ENCODE results near the gene ERI3.

GRCh38 chr1:44264451-44264771, 90.6 kb downstream of the ERI3 start:
- no peak for TF ChIP-seq MYBL2 (CRISPR knock-in tag; IDR thresholded peaks at IDR 0.05)
- TF ChIP-seq JAZF1 (CRISPR knock-in tag; IDR thresholded peaks at IDR 0.05): no peak
- no peak for TF ChIP-seq GRHL2 (CRISPR knock-in tag; IDR thresholded peaks at IDR 0.05; ENCODE audit: insufficient replicate concordance, severe bottlenecking)
- TF ChIP-seq, protein P1, sequence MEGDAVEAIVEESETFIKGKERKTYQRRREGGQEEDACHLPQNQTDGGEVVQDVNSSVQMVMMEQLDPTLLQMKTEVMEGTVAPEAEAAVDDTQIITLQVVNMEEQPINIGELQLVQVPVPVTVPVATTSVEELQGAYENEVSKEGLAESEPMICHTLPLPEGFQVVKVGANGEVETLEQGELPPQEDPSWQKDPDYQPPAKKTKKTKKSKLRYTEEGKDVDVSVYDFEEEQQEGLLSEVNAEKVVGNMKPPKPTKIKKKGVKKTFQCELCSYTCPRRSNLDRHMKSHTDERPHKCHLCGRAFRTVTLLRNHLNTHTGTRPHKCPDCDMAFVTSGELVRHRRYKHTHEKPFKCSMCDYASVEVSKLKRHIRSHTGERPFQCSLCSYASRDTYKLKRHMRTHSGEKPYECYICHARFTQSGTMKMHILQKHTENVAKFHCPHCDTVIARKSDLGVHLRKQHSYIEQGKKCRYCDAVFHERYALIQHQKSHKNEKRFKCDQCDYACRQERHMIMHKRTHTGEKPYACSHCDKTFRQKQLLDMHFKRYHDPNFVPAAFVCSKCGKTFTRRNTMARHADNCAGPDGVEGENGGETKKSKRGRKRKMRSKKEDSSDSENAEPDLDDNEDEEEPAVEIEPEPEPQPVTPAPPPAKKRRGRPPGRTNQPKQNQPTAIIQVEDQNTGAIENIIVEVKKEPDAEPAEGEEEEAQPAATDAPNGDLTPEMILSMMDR (IDR thresholded peaks at IDR 0.05): no peak
- TF ChIP-seq ZNF121 (CRISPR knock-in tag; IDR thresholded peaks at IDR 0.05): no peak
- no peak for TF ChIP-seq MAX (CRISPR knock-in tag; IDR thresholded peaks at IDR 0.05)
- TF ChIP-seq SMAD3 (CRISPR knock-in tag; IDR thresholded peaks at IDR 0.05; ENCODE audit: borderline replicate concordance): no peak
- TF ChIP-seq, protein P2, sequence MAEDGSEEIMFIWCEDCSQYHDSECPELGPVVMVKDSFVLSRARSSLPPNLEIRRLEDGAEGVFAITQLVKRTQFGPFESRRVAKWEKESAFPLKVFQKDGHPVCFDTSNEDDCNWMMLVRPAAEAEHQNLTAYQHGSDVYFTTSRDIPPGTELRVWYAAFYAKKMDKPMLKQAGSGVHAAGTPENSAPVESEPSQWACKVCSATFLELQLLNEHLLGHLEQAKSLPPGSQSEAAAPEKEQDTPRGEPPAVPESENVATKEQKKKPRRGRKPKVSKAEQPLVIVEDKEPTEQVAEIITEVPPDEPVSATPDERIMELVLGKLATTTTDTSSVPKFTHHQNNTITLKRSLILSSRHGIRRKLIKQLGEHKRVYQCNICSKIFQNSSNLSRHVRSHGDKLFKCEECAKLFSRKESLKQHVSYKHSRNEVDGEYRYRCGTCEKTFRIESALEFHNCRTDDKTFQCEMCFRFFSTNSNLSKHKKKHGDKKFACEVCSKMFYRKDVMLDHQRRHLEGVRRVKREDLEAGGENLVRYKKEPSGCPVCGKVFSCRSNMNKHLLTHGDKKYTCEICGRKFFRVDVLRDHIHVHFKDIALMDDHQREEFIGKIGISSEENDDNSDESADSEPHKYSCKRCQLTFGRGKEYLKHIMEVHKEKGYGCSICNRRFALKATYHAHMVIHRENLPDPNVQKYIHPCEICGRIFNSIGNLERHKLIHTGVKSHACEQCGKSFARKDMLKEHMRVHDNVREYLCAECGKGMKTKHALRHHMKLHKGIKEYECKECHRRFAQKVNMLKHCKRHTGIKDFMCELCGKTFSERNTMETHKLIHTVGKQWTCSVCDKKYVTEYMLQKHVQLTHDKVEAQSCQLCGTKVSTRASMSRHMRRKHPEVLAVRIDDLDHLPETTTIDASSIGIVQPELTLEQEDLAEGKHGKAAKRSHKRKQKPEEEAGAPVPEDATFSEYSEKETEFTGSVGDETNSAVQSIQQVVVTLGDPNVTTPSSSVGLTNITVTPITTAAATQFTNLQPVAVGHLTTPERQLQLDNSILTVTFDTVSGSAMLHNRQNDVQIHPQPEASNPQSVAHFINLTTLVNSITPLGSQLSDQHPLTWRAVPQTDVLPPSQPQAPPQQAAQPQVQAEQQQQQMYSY (CRISPR knock-in tag; IDR thresholded peaks at IDR 0.05): no peak
- TF ChIP-seq ZBTB21 (CRISPR knock-in tag; IDR thresholded peaks at IDR 0.05; ENCODE audit: borderline replicate concordance): no peak

All from WTC11 (cell line).